ENCODE measurements around the gene CD160. TPM values are rescaled to one million over a fixed set of nuclear protein-coding genes. Genes with fewer than 3 reads are reported as not detected.
"Not testable (repeated sequence)": the region's sequence is repeated elsewhere in the genome, so short reads cannot be mapped to it uniquely, and the experiment has no call there.

The CD160 gene
- polyA plus RNA-seq, 3 donors: 0.05 to 0.34 (median 0.25) TPM

- no peak overlapping the region for H3K27ac ChIP-seq (ENCODE audit: low read depth, low read length)
- 72 to 94% (median 79%) methylated on average over 9 of the region's 9 CpGs for WGBS, 3 donors
Measured at GRCh38 chr1:145747398-145748247, 28.3 kb downstream of the CD160 start.

- no peak overlapping the region for H3K27ac ChIP-seq (ENCODE audit: low read depth, low read length)
Measured at GRCh38 chr1:145750426-145750825, 31.1 kb downstream of the CD160 start.

GRCh38 chr1:145751491-145752037 is 32.3 kb downstream of the CD160 start:
- no peak overlapping the region for H3K27ac ChIP-seq (ENCODE audit: low read depth, low read length)
- 83 to 89% (median 85%) methylated on average over 5 of the region's 5 CpGs for whole genome bisulfite sequencing, 3 donors

More at GRCh38 chr1:145750426-145750825, 31.1 kb downstream of the CD160 start:
- WGBS, 3 donors: 58 to 83% (median 70%) methylated on average over 5 of the region's 5 CpGs

GRCh38 chr1:145757420-145757819 is 38.1 kb downstream of the CD160 start:
- H3K27ac ChIP-seq (ENCODE audit: low read depth, low read length): no peak overlapping the region
- WGBS, 3 donors: 89 to 95% (median 91%) methylated on average over 2 of the region's 2 CpGs

GRCh38 chr1:145758116-145758515 is 38.8 kb downstream of the CD160 start:
- no peak overlapping the region for H3K27ac ChIP-seq (ENCODE audit: low read depth, low read length)
- WGBS, 3 donors: 93 to 100% (median 94%) methylated on average over 1 of the region's 1 CpG

- 82 to 95% (median 92%) methylated on average over 1 of the region's 1 CpG for WGBS, 3 donors
Measured at GRCh38 chr1:145758575-145758974, 39.3 kb downstream of the CD160 start.

GRCh38 chr1:145759721-145760120 is 40.4 kb downstream of the CD160 start:
- 87 to 100% (median 95%) methylated on average over 1 of the region's 1 CpG for WGBS, 3 donors
- no peak overlapping the region for H3K27ac ChIP-seq (ENCODE audit: low read depth, low read length)

More at GRCh38 chr1:145758575-145758974, 39.3 kb downstream of the CD160 start:
- H3K27ac ChIP-seq (ENCODE audit: low read depth, low read length): no peak overlapping the region

- 97 to 98% (median 98%) methylated on average over 4 of the region's 4 CpGs for WGBS, 3 donors
- H3K27ac ChIP-seq (ENCODE audit: low read depth, low read length): not testable (repeated sequence)
Measured at GRCh38 chr1:145760395-145760949, 41.2 kb downstream of the CD160 start.

GRCh38 chr1:145761498-145761897 is 42.2 kb downstream of the CD160 start:
- not testable (repeated sequence) for H3K27ac ChIP-seq (ENCODE audit: low read depth, low read length)
- WGBS, 3 donors: 96 to 99% (median 99%) methylated on average over 11 of the region's 11 CpGs

GRCh38 chr1:145762001-145762400 is 42.7 kb downstream of the CD160 start:
- WGBS, 3 donors: 93 to 100% (median 97%) methylated on average over 2 of the region's 2 CpGs
- H3K27ac ChIP-seq (ENCODE audit: low read depth, low read length): not testable (repeated sequence)

GRCh38 chr1:145764231-145764940 is 45.1 kb downstream of the CD160 start:
- 95 to 97% (median 96%) methylated on average over 37 to 52 of the region's 52 CpGs for WGBS, 3 donors
- not testable (repeated sequence) for H3K27ac ChIP-seq (ENCODE audit: low read depth, low read length)

GRCh38 chr1:145765127-145765526 is 45.8 kb downstream of the CD160 start:
- WGBS, 3 donors: 26 to 82% (median 75%) methylated on average over 2 of the region's 3 CpGs

GRCh38 chr1:145765585-145766360 is 46.5 kb downstream of the CD160 start:
- H3K27ac ChIP-seq (ENCODE audit: low read depth, low read length): not testable (repeated sequence)
- 74 to 87% (median 80%) methylated on average over 3 to 5 of the region's 5 CpGs for WGBS, 3 donors

More at GRCh38 chr1:145765127-145765526, 45.8 kb downstream of the CD160 start:
- not testable (repeated sequence) for H3K27ac ChIP-seq (ENCODE audit: low read depth, low read length)

- not testable (repeated sequence) for H3K27ac ChIP-seq (ENCODE audit: low read depth, low read length)
- WGBS, 3 donors: 96 to 98% (median 98%) methylated on average over 11 to 29 of the region's 29 CpGs
Measured at GRCh38 chr1:145766926-145767325, 47.6 kb downstream of the CD160 start.

GRCh38 chr1:145768004-145768403 is 48.7 kb downstream of the CD160 start:
- 97 to 100% (median 99%) methylated on average over 9 to 10 of the region's 10 CpGs for WGBS, 3 donors
- H3K27ac ChIP-seq (ENCODE audit: low read depth, low read length): not testable (repeated sequence)

GRCh38 chr1:145771056-145771455 is 51.8 kb downstream of the CD160 start:
- no peak overlapping the region for H3K27ac ChIP-seq (ENCODE audit: low read depth, low read length)
- 98 to 100% (median 100%) methylated on average over 1 of the region's 1 CpG for WGBS, 3 donors

GRCh38 chr1:145773423-145773822 is 54.1 kb downstream of the CD160 start:
- WGBS, 3 donors: 50 to 86% (median 81%) methylated on average over 1 of the region's 1 CpG
- H3K27ac ChIP-seq (ENCODE audit: low read depth, low read length): no peak overlapping the region

Data from adipose tissue (tissue), 3 donors.